GM12875 (cell line): ENCODE measurements around the gene HSPB6.
A peak's percentile ranks its signal among the peaks of the same experiment; 100 is the strongest.
"Not testable (repeated sequence)": the region's sequence is repeated elsewhere in the genome, so short reads cannot be mapped to it uniquely, and the experiment has no call there.

Experiments used
- H3K4me3 ChIP-seq: one replicate; pipeline ENCODE4 v1.5.1; 2011; ENCODE audit warnings: low read depth, low read length, control low read depth
- TF ChIP-seq, protein P1 (sequence below): IDR thresholded peaks from 2 replicates; pipeline ENCODE4 v1.5.1; 2011; ENCODE audit warnings: low read depth, mild to moderate bottlenecking, control low read depth, inconsistent platforms, low read length, moderate library complexity, borderline replicate concordance; ENCODE audit not compliant: insufficient read depth

The HSPB6 gene

DNA sequence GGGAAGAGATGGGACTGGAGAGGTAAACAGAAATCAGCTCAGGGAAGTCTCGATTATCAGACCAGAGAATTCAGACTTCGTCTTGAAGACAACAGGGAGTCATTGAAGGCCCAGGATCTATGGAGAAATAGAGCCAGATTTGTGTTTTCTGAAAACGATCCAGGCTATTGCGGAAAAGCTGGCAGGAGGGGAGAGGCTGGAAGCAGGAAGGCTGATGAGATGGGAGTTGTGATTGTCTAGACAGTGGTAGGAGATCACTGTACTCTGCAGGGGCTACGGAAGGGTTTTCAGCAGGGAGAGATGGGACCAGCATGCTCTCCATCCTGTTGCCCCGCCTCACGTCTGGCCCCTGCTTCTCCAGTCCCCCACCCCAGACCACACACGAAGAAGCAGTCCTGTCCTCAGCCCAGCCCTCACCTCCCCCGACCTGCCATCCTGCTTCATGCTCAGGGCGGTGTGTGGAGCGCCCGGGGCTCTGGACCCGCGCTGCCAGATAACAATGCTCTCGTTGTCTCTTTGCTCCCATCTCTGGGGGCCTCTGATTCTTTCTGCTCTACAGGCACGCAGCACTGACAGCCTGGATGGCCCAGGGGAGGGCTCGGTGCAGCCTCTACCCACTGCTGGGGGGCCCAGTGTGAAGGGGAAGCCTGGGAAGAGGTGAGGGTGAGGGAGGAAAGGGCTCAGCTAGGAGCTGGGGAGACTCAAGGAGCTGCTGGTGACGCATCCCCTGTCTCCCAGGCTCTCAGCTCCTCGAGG is 20.4 kb upstream of the HSPB6 start:
- H3K4me3 ChIP-seq = no peak overlapping the region
- TF ChIP-seq, protein P1, sequence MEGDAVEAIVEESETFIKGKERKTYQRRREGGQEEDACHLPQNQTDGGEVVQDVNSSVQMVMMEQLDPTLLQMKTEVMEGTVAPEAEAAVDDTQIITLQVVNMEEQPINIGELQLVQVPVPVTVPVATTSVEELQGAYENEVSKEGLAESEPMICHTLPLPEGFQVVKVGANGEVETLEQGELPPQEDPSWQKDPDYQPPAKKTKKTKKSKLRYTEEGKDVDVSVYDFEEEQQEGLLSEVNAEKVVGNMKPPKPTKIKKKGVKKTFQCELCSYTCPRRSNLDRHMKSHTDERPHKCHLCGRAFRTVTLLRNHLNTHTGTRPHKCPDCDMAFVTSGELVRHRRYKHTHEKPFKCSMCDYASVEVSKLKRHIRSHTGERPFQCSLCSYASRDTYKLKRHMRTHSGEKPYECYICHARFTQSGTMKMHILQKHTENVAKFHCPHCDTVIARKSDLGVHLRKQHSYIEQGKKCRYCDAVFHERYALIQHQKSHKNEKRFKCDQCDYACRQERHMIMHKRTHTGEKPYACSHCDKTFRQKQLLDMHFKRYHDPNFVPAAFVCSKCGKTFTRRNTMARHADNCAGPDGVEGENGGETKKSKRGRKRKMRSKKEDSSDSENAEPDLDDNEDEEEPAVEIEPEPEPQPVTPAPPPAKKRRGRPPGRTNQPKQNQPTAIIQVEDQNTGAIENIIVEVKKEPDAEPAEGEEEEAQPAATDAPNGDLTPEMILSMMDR = no peak

DNA sequence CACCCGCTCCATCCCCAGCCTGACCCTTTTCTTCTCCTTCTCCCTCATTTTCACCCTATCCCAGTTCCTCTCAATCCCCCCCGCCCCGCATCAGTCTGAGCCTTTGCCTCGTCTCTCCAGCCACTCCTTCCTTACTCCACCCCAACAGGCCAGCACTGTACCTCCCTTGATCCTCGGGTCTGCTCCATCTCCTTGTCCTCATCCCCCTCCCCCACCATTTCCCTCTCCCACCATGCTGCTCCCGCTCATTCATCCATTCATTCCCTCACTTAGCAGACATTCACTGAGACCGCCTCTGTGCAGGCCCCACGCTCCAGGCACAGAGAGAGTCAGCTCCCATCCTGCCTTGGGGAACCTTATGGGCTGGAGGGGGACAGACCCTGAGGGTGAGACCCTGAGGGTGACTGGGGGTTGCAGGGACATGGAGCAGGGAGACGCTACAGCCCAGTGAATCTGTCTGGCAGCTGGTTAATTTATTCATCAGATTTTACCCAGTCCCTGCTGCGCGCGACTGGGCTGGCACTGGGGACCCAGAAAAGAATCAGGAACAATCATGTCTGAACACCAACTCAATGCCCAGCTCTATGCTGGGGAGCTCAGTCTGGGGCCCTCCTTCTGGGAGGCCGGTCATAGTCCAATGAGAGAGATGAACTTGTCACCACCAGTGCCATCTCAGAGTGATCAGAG is 19.4 kb upstream of the HSPB6 start:
- TF ChIP-seq, protein P1 = no peak
- peak overlapping the region; percentile 59 for H3K4me3 ChIP-seq

DNA sequence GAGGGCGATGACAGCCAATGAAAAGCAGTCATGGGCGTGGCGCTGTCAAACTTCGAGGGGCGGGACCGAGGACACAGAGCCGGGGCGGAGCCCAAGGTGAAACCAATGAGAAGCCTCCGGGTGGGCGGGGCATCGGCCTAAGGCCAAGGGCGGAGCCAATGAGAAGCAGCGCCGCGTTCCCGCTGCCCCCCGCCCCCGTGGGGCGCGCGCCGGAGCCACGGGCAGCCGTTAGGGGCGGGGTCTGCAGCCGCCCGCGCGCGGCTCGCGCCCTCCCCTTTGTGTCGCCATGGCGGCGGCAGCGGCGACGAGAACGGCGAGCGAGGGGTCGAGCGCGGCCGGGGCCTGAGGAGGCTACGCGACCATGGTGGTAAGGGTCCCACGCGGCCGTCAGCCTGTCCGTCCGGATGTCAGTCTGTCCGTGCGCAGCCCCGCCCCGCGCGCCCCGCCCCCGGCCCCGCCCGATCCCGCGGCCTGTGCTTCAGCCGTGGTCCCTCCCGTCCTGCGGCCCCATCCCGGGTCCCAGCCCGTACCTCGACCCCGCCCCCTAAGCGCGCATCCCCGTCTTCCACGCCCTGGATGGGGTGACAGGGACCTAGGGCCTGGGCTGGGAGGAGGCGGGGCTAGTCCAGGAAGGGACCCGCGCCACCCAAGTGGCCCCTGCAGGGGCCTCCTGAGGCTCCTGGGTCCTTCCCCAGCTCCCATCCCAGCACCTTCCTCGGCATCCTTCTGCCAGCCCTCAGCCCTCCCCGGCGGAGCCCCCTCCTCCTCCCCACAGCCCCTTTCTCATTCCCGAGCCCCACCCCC is 18.7 kb upstream of the HSPB6 start, which contains the start of gene ARHGAP33:
TSS of gene ARHGAP33 (plus strand) at position 267 of the 804 bp plus-strand sequence. CDS start at position 362, 95 bp downstream.
- peak within 1 kb of the TSS; percentile 59 for H3K4me3 ChIP-seq
- TF ChIP-seq, protein P1 = no peak

DNA sequence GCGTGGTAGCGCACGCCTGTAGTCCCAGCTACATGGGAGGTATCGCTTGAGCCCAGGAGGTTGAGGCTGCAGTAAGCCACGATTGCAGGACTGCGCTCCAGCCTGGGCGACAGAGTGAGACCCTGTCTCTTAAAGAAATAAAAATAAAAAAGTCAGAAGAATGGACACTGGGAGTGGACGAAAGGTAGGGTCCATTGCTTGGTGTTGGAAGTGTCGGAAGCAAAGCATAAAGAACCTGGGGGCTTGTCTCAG is 18.1 kb upstream of the HSPB6 start:
- H3K4me3 ChIP-seq = no peak overlapping the region
- TF ChIP-seq, protein P1 = no peak

DNA sequence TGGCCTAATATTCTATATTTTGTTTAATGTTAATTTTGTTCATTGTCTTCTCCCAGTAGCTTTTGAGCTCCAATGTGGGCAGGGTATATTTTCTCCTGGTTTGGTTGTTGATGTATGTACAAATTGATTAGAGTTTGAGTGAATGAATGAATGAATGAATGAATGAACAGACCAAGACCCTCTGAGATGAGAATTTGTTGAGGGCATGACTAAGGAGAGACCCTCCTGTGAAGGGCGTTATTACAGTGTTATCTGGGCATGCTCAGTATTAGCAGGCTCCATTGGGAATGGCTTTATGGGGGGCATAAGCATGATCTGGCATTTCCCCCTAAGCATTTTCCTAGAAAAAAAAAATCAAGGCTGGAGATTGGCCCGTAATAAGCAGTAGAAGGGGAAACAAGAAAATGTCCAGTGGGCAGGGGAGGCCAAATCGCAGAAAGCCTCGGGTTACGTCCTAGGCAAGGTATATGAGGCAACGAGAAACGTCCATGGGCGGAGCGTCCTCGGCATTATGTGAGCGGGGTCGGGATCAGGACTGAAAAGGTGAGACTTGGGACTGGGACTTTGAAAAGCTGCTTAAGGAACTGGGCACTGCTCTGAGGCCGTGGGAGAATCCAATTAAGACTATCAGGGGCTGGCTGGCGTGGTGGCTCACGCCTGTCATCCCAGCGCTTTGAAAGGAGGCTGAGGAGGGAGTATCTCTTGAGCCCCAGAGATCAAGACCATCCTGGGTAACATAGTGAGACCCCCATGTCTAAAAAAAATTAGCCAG is 17.6 kb upstream of the HSPB6 start:
- no peak overlapping the region for H3K4me3 ChIP-seq
- TF ChIP-seq, protein P1 = no peak

DNA sequence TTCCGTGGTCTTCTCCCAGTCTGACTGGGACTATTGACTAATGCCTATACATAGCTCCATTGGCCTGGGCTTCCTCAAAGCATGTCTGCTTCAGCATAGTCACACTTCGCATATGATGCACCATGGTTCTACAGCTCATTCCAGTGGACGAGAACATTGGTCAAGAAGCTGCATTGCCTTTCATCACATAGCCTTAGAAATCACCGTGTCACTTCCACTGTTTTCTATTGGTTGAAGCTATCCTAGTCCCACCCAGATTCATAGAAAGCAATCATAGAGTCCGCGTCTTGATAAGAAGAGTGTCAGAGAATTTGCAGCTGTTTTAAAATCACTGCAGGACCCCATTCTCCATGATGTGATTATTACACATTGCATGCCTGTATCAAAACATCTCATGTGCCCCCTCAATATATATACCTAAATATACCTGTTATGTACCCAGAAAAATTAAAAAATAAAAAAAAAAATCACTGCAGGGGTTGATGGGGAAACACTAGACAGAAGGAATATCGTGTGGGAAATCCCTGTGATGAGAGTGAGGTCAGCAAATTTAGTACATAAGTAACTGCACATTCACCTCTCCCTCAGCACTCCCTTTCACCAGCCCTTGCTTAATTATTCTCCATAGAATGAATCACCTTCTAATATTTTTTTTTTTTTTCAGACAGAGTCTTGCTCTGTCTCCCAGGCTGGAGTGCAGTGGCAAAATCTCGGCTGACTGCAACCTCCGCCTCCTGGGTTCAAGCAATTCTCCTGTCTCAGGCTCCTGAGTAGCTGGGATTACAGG is 16.4 kb upstream of the HSPB6 start:
- H3K4me3 ChIP-seq = no peak overlapping the region
- TF ChIP-seq, protein P1 = no peak

DNA sequence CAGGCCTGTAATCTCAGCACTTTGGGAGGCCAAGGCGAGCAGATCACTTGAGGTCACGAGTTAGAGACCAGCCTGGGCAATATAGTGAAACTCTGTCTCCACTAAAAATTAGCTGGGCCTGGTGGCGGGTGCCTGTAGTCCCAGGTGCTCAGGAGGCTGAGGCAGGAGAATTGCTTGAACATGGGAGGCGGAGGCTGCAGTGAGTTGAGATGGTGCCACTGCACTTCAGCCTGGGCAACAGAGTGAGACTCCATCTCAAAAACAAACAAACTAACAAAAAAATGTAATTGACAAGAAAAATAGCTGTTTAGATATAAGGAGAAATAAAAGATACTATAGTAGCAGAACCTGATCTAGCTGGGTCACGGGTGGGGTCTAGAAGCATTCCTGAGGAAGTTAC is 15.5 kb upstream of the HSPB6 start:
- H3K4me3 ChIP-seq = not testable (repeated sequence)
